Activated CD8-positive, alpha-beta memory T cell treated with anti-CD3 and anti-CD28 coated beads, Interleukin-2, amount 50 U/mL, for 4 hours (primary cell): ENCODE data around the gene RGCC.
"Not testable (repeated sequence)": the region's sequence is repeated elsewhere in the genome, so short reads cannot be mapped to it uniquely, and the experiment has no call there.

Experiments used
- DNase-seq: peaks from one replicate; pipeline ENCODE4 v3.0.0-alpha.2; 2020

RGCC gene

GRCh38 chr13:41492432-41493260, 35.3 kb downstream of the RGCC start:
- DNase-seq = no peak

DNA sequence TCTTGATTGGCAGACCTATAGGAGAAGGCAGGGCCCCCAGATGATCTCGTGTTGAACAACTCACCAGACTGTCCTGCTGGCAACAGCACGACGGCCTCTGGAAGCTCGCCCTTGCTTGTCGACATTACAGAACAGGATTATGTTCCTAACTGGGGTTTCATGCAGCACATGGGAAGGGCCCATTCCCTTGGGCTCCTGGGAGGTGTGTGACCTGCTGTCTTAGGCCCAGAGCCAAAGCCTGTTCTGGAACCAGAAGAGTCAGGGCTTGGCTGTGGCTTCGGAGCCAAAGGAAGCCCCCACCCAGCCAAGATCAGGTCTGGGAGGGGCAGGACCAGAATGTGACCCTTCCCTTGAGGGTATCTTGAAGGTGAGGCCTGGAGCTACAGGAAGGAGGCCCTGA, 36.9 kb downstream of the RGCC start:
- no peak for DNase-seq

GRCh38 chr13:41495044-41495443, 37.7 kb downstream of the RGCC start:
- no peak for DNase-seq

DNA sequence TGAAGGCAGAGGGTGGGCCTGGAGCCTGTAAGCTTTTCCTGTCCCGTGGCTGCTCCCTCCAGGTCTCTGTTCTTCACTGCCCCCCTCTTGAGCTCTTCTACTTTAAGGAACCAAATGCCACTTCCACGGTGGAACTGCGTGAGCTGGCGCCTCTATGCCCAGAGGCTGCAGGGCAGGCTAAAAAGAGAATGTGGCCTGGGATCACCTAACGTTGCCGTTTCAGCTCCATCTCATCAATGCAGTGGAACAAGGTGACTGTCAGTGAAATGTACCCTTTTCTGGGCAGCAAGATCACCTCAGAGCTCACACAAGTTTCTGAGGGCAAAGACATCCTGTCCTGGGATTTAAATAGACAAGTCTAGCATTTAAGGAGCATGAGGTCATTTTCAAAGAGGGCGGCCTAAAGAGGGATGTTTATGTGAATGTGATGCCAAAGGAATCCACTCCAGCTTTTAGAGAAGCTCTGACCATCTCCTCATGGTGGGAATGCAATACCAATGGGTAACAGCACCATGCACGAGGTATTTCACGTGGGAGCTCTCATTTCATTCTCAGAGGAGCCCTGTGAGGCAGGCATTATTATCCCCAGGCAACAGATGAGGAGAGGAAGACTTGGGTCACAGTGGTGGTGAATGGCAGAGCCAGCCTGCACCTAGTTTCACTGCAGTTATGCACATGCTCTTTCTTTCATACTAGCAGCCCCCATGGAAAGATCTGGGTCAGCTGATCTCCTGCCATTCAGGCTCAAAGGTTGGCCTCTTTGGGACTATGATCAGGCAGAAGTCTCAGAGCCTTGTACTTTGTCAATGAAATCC, 39.3 kb downstream of the RGCC start:
- no peak for DNase-seq

DNA sequence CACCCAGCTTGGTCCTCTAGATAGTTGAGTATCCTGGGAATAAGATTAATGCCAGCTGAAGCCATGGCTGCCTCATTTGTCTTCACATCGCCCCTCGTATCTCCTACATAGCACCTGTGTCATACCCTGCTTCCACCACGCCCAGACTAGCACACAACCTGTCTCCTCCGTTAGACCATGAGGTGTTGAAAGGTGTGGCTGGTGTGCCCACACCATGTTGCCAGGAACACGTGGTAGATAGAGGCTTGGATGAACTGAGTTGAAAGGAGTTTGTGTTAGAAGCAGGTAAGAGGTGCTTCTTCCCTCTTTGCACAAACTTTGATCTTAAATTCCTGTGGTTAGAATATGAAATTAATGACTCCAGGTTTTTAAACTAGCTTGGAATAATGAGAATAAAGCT, 40.1 kb downstream of the RGCC start:
- no peak for DNase-seq

DNA sequence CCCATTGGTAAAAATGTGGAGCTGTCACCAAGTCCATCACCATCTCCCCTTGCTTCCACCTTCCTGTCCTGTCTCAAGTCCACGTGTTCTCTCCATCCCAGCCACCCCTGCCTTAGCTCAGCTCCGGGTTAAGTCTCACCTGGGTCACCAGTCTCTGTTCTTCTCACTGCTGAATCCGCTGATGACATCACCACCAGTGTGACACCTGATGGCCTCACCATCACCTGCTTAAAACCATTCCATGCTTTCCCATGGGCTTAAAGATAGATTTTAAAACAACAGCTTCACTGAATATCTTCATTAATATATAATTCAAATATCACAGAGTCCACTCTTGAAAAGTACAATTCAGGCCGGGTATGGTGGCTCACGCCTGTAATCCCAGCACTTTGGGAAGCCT, 42.1 kb downstream of the RGCC start:
- DNase-seq = no peak

- DNase-seq = no peak
These were observed 43.2 kb downstream of the RGCC start for GRCh38 chr13:41500511-41500910.

GRCh38 chr13:41501281-41501680, 43.9 kb downstream of the RGCC start:
- no peak for DNase-seq

GRCh38 chr13:41502031-41502430, 44.7 kb downstream of the RGCC start:
- no peak for DNase-seq

- no peak for DNase-seq
These were observed 45.3 kb downstream of the RGCC start for GRCh38 chr13:41502673-41503072.

GRCh38 chr13:41503356-41503755, 46.0 kb downstream of the RGCC start:
- DNase-seq = no peak

DNA sequence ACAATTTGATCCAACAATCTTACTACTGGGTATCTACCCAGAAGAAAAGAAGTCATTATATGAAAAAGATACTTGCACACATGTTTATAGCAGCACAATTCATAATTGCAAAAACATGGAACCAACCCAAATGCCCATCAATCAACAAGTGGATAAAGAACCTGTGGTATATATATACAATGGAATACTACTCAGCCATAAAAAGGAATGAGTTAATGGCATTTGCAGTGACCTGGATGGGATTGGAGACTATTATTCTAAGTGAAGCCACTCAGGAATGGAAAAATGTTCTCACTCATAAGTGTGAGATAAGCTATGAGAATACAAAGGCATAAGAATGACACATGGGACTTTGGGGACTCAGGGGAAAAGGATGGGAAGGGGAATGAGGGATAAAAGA, 47.3 kb downstream of the RGCC start:
- DNase-seq = not testable (repeated sequence)

- DNase-seq = no peak
These were observed 48.0 kb downstream of the RGCC start for GRCh38 chr13:41505209-41505835.

GRCh38 chr13:41506312-41506711, 49.0 kb downstream of the RGCC start:
- no peak for DNase-seq

GRCh38 chr13:41509971-41510370, 52.6 kb downstream of the RGCC start:
- no peak for DNase-seq

DNA sequence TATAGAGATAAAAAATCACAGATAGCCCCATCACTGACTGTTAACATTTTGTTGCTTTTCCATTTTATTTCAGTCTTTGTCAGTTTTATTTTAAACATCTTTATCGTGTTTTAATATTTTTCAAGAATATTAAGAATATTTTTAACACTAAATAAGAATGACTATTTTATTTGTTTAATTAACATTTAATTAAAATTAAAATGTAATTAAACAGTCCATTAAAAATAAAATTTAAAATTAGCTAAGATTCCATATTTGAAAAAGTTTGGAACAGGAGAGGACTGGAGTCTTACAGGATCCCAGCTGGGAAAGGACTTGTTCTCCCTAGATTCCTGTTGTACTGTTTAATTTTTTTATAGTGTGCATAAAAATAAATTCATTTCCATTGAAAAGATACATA, 54.5 kb downstream of the RGCC start:
- DNase-seq = no peak

DNA sequence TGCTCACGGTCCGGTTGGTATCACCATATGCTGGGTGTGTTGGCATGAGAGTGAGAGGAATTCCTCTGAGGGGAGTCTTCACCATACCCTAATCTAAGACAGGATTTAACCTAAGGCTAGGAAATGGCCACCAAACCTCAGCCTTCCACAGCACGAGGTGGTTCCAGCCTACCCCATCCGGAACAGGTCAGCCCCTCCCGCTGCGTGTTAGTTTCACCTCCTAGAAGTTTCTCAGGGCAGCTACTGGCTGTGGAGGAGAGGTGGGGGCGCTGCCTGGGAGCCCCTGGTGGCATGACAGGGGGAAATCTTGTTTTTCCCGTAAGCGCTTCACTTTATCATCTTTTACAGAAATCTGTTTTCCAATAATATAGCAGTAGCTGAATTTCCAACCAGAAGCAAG, 55.1 kb downstream of the RGCC start:
- no peak for DNase-seq

DNA sequence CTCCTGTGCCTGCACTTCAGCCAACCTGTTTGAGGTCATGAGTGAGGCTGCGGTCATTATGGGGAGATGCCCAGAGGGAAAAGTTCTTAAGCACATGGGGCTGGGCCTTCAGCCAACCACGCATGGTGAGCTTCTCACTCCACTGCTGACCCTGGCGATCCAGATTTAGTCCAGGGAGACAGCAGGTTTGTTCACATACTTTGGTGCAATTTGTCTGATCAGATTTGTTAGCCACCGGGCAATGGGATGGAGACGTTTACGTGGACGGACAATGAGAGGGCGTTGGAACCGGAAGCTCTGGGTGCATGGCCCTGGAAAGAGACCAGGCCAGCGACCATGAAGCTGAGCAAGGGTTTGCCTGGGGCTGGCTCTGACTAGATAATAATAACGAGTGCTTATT, 56.2 kb downstream of the RGCC start:
- no peak for DNase-seq

DNA sequence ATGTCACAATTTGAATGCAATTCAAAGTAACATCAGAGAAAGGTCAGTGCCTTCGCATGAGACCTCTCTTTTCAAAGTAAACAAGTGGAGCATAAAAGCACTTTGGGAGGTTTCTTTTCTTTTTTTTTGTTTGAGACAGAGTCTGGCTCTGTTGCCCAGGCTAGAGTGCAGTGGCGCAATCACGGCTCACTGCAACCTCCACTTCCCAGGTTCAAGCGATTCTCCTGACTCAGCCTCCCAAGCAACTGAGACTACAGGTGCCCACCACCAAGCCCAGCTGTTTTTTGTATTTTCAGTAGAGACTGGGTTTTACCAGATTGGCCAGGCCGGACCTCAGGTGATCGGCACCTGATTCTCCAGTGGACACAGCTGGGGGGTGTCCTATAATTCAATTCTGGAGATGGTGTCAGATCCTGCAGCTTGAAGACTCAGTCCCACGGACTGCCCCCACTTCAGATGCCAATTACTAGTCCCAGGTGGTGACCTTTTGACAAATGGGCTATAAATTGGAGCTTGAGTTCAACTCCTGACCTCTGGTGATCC, 57.6 kb downstream of the RGCC start:
- DNase-seq = no peak

DNA sequence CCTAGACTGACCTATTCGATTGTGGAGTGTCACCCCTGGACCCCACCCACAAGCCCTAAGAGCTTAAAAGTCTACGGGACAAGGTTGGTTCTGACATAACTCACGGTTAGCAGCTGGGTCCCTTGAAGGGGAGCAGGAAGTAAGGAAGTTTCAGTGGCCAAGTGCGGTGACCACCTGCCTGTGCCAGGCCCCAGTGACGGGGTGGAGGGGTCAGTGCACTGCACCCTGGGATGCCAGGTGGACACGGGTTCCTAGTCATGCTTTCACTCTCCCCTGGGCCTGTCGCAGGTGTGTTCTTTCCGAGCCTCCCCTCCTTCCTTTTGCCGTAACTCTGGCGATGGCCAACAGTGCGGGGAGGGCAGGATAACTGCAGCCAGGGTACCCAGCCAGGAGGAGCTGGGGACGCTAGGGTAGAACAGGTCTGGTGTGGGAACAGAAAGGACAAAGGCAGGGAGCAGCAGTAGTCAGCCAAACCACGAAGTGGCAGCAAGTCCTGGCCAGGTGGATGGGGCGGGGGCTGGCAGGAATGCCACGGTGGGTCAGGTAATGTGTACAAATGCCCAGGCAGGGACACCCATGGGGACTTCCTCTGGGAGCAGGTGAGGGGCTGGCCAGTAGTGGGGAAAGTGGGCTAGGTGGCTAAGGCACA, 58.3 kb downstream of the RGCC start:
- no peak for DNase-seq

- no peak for DNase-seq
These were observed 58.8 kb downstream of the RGCC start for GRCh38 chr13:41516166-41516565.

- DNase-seq = no peak
These were observed 59.4 kb downstream of the RGCC start for GRCh38 chr13:41516760-41517159.
